HG02852 (cell line): ENCODE measurements around the gene TMEM72.

Experiments
- ATAC-seq: cut with Tn5 transposase; IDR thresholded peaks from one replicate; pipeline ENCODE4 v1.9.1; 2021; ENCODE audit warnings: mild to moderate bottlenecking, moderate library complexity; ENCODE audit not compliant: unreplicated experiment

TMEM72 gene

DNA sequence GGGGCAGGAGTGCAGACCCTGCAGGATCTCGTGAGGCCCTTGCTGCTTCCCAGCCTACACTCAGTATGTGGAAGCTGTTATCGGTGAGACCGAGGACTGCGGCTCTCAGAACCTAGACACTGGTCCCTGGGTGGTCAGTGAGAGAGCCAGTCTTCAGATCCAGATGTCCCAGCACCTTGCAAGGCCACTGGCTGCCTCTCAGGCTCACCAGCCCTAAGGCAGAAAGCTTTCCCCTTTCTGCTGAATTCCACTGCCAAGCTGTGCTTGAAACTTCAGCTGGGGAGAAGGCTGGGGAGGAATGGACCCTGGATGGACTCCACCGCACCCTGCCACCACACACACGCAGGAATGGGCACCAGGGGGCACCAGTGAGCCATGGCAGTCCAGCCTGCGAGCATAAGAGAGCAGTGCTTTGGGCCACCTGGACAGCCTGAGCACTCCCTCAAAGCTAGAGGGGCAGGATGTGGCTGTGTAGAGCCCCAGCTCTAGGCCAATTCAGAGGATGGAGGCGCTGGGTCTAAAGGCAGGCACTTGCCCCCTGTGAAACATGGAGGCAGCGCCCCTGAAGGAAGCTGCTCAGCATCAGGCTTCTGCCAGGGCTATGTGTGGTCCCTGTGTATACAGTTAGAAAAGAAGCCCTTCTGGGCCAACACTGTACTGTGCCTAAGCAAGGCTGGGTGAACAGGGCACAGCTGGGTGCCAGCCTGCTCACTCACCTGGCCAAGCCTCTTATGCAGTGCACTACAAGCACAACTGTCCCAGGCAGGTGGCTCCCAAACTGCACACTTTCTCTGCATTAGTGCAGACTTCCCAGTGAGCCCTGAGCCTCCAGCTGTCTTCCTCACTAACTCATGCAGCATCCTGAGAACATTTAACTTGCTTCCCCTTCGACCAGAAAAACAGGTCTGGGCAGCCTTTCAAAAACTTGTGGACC, 21.6 kb downstream of the TMEM72 start:
- peak; percentile 94 for ATAC-seq

- no peak for ATAC-seq
These were observed 22.5 kb downstream of the TMEM72 start for GRCh38 chr10:44933451-44934321.

- ATAC-seq: no peak
These were observed 23.5 kb downstream of the TMEM72 start for GRCh38 chr10:44934416-44935200.

DNA sequence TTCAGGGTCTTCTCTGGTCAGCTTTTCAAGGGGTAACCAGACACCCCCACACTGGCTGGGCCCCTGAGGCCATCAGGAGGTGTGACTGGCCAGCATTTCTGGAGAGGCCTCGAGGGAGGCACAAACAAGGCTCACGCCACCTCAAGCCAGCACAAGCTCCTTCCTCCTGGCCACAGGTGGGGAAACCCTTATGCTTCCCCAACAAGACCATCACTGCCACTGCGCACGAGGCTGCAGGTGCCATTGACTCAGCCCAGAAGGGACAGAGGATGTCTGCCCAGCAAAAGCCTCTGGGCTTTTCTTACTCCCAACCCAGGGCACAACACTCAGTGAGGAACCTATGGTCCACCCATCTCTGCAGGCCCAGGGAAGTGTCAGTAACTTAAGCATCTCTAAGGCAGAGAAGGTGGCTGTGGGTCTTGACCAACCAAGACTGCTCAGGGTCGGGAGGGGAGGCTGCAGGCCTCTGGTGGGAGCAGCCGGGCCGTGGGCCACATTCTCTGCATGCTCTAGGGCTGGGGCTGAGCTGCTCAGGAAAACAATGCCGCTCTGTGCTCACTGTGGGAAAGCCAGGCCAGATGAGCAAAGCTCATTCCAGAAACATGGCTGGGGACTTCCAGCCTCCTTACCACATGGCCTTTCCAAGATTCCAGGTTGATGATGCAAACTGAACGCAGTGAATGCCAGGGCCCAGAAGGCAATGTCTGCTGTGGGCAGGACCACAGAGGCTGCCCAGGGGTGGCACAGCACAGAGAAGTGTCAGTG, 24.2 kb downstream of the TMEM72 start:
- ATAC-seq: no peak

GRCh38 chr10:44935966-44936295, 24.8 kb downstream of the TMEM72 start:
- ATAC-seq: no peak

- no peak for ATAC-seq
These were observed 25.3 kb downstream of the TMEM72 start for GRCh38 chr10:44936314-44936975.

DNA sequence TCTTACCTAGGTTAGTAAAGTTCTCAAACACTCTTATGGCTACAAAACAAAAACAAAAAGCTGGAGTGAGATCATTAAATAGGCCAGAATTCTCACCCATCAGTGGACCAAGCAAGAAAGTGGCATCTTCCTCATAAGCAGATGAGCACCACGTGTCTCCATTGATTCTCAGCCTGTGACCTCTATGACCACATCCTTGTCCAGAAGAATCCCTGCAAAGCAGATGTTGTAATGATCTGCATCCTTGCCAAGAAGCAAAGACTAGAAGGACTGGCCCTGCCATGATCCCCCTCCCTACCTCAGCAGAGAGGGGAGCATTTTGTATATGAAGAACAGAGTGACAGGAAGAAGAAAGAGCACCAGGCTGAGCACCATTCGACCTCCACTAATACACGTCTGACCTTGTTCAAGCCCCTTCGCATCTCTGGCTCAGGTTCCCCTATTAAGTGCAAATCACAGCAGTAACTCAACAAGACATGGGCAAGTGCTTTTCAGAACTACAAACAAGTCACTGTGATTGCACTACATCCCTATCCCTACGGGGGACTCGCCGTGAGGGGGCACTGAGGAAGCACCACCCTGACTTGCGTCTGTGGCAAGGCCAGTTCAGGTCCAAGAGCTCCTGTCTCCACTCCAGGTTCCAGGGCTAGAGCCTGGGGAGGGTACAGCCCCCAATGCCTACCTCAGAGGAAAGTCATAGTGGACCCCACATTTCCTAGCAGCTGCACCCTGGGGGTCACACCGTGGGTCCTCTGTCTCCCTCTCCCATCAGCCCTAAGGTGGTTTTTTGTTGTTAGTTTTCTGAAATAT, 26.3 kb downstream of the TMEM72 start:
- no peak for ATAC-seq

GRCh38 chr10:44938956-44939355, 27.8 kb downstream of the TMEM72 start:
- no peak for ATAC-seq

GRCh38 chr10:44939691-44940401, 28.7 kb downstream of the TMEM72 start:
- no peak for ATAC-seq

GRCh38 chr10:44944354-44944753, 33.2 kb downstream of the TMEM72 start:
- ATAC-seq: no peak

- no peak for ATAC-seq
These were observed 35.1 kb downstream of the TMEM72 start for GRCh38 chr10:44946205-44946604.

DNA sequence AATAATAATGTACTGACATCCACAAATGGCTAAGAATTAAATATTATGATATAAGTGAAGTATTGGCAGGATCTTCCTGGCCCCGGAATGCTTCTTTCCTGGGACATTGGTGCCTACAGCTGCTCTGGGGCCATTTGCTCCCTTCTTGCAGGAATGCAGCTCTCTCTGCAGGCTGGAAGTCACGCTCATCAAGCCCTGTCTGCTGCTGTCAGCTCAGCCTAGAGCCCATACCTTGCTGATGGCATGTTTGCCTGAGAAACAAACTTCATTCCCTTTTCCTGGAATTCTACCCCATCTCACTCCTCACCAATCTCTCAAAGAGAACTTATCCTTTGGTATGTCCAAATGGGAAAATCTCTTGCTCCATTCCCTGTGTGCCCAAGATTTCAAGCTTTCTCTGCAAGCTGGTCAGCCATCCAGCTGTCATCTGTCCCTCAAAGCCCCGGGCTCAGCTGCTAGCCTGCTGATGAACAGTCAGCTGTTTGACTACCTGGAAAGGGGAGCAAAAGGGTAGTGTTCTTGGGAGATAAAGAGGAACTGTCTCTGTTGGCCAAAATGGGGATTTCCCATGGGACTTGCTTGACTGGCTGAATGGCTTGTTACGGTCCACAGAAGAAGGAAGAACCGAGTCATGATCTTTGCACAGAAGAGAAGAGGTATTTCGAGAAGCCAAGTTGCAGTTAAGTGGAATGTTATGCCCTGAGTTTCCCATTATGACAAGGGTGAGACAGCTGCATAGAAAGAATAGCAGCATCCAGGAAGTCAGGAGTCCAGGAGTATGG, 36.4 kb downstream of the TMEM72 start:
- ATAC-seq: peak; percentile 71

DNA sequence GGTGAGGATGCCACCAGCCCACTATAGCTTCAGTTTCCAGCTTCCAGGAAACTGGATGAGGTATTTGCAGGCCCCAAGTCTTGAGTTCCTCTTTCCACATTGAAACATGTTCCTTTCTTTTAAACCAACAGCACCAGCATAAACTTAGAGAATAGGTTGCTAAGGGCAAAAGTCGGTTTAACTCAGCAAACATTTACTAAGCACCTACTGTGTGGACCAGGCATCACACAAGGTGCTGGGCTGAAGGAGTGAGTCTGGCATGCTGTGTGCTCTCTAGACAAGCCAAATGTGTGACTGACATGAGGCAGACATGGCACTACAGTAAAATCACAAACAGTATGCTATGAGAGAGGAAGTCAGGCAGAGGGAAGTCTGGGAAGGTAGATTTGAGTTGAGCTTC, 37.5 kb downstream of the TMEM72 start:
- ATAC-seq: no peak

- ATAC-seq: no peak
These were observed 38.1 kb downstream of the TMEM72 start for GRCh38 chr10:44949127-44949802.

GRCh38 chr10:44949915-44950314, 38.8 kb downstream of the TMEM72 start:
- no peak for ATAC-seq

DNA sequence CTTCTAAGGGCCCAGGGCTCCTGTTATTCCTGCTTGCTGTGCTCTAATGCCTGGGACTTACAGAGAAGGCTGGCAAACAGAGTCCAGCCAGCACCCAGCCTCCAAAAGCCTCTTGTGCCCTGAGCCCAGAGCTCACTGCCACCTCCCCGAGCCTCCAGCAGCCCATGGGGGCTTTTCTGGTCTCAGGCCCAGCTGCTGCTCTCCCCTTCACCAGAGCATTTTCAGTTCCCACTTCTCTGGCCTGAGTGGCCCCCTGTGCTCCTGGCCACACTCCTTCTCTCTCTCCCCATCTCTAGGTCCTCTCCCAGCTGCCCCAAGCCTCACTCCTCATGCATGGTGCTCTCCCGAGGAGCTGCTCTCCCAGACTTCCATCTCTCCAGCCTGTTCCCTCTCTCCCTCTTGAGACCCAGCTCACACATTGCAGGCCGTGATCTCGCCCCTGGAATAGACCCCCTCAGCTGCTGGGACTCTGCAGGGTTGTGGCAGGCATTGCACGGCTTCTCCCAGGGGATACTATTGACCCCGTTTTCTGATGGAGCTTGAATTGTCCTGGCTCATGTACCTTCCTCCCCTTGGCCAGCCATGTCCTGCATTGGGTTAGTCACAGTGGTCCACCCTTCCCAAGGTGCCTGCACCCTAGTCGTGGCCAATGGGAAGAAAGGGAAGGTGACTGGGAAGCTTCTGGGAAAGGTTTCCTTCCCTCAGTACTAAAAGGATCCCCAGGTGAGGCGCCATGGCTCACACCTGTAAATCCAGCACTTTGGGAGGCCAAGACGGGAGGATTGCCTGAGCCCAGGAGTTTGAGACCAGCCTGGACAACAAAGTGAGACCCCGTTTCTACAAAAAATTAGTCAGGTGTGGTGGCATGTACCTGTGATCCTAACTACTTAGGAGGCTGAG, 39.4 kb downstream of the TMEM72 start:
- ATAC-seq: peak; percentile 27
